WTC11 (cell line): Measurements from ENCODE around the gene RNF103. TPM values are rescaled to one million over a fixed set of nuclear protein-coding genes. Genes with fewer than 3 reads are reported as not detected.

Experiments
- ATAC-seq: fragments of 200-7000 bp; cut with Tn5 transposase; 2 replicates; pipeline ENCODE4 v1.10.0; 2021; ENCODE audit warnings: mild to moderate bottlenecking, moderate library complexity
- CTCF ChIA-PET: fragments of 300-600 bp; sonication (Branson Sonifier 250); formaldehyde crosslinking; loops from one replicate; lab custom pipeline; 2021; ENCODE audit warnings: antibody characterized with exemption; lab: Charles Lee
- POLR2A ChIA-PET: fragments of 350-600 bp; sonication (Branson Sonifier 250); formaldehyde crosslinking; loops from one replicate; lab custom pipeline; 2021; ENCODE audit warnings: antibody characterized with exemption; lab: Charles Lee
- DNase-seq: peaks from one replicate; pipeline ENCODE4 v3.0.0; 2021; ENCODE audit warnings: low spot score
- H3K27ac Mint-ChIP-seq: 2 replicates; pipeline ENCODE4 v1.8.0; 2021; ENCODE audit warnings: mixed read lengths
- H3K27me3 Mint-ChIP-seq: 2 replicates; pipeline ENCODE4 v1.8.0; 2021; ENCODE audit warnings: low read depth, mild to moderate bottlenecking, moderate library complexity, mixed read lengths
- H3K36me3 Mint-ChIP-seq: 2 replicates; pipeline ENCODE4 v1.8.0; 2021; ENCODE audit warnings: mixed read lengths
- H3K4me1 Mint-ChIP-seq: 2 replicates; pipeline ENCODE4 v1.8.0; 2022; ENCODE audit warnings: mixed read lengths
- H3K4me3 Mint-ChIP-seq: 2 replicates; pipeline ENCODE4 v1.8.0; 2021; ENCODE audit warnings: mild to moderate bottlenecking, moderate library complexity, mixed read lengths
- H3K9me3 Mint-ChIP-seq: 2 replicates; pipeline ENCODE4 v1.8.0; 2021; ENCODE audit warnings: mixed read lengths
- CREM ChIP-seq: sonication (generic); formaldehyde crosslinking; IDR thresholded peaks from 2 replicates; pipeline ENCODE4 v1.8.1; 2022; ENCODE audit warnings: mild to moderate bottlenecking, missing genetic modification reagents, moderate library complexity
- GABPB1 ChIP-seq: sonication (generic); formaldehyde crosslinking; IDR thresholded peaks from 2 replicates; pipeline ENCODE4 v1.8.1; 2023; ENCODE audit warnings: mild to moderate bottlenecking, missing genetic modification reagents
- MXD4 ChIP-seq: fragments of 250-450 bp; sonication (Bioruptor Pico); IDR thresholded peaks from 2 replicates; pipeline ENCODE4 v1.8.0; 2021; ENCODE audit warnings: mild to moderate bottlenecking, moderate library complexity, borderline replicate concordance
- MYBL2 ChIP-seq: sonication (generic); formaldehyde crosslinking; IDR thresholded peaks from 2 replicates; pipeline ENCODE4 v1.8.1; 2023; ENCODE audit warnings: mild to moderate bottlenecking, moderate library complexity, missing genetic modification reagents
- RELA ChIP-seq: sonication (generic); formaldehyde crosslinking; IDR thresholded peaks from 2 replicates; pipeline ENCODE4 v1.8.1; 2022; ENCODE audit warnings: missing genetic modification reagents, mild to moderate bottlenecking, borderline replicate concordance
- SOX15 ChIP-seq: fragments of 250-450 bp; sonication (Bioruptor Pico); IDR thresholded peaks from 2 replicates; pipeline ENCODE4 v1.9.0; 2021; ENCODE audit warnings: mild to moderate bottlenecking
- ZNF396 ChIP-seq: fragments of 250-450 bp; sonication (Bioruptor Pico); IDR thresholded peaks from 2 replicates; pipeline ENCODE4 v1.8.0; 2021; ENCODE audit warnings: mild to moderate bottlenecking, moderate library complexity, borderline replicate concordance
- total RNA-seq: library from RNA; stranded (reverse); gene quantifications from 3 replicates; pipeline ENCODE4 v1.2.3, GENCODE V29; 2021
- TF ChIP-seq, protein P1 (sequence below): sonication (generic); formaldehyde crosslinking; IDR thresholded peaks from 2 replicates; pipeline ENCODE4 v1.8.0; 2022; ENCODE audit warnings: mild to moderate bottlenecking, missing genetic modification reagents
- TF ChIP-seq, protein P2 (sequence below): sonication (generic); formaldehyde crosslinking; IDR thresholded peaks from 2 replicates; pipeline ENCODE4 v1.8.0; 2022; ENCODE audit warnings: mild to moderate bottlenecking, missing genetic modification reagents
- TF ChIP-seq, protein P3 (sequence below): fragments of 250-450 bp; sonication (Bioruptor Pico); IDR thresholded peaks from 2 replicates; pipeline ENCODE4 v2.1.2; 2022; ENCODE audit warnings: mild to moderate bottlenecking, moderate library complexity
- TF ChIP-seq, protein P4 (sequence below): sonication (generic); formaldehyde crosslinking; IDR thresholded peaks from 2 replicates; pipeline ENCODE4 v1.8.1; 2022; ENCODE audit warnings: missing genetic modification reagents, borderline replicate concordance
- TF ChIP-seq, protein P5 (sequence below): fragments of 250-450 bp; sonication (Bioruptor Pico); IDR thresholded peaks from 2 replicates; pipeline ENCODE4 v1.9.0; 2021; ENCODE audit warnings: mild to moderate bottlenecking, borderline replicate concordance
- TF ChIP-seq, protein P6 (sequence below): sonication (generic); formaldehyde crosslinking; IDR thresholded peaks from 2 replicates; pipeline ENCODE4 v1.8.1; 2023; ENCODE audit warnings: mild to moderate bottlenecking, missing genetic modification reagents, moderate library complexity
- TF ChIP-seq, protein P7 (sequence below): fragments of 250-450 bp; sonication (Bioruptor Pico); IDR thresholded peaks from 2 replicates; pipeline ENCODE4 v1.9.0; 2021; ENCODE audit warnings: mild to moderate bottlenecking
- TF ChIP-seq, protein P8 (sequence below): sonication (generic); formaldehyde crosslinking; IDR thresholded peaks from 2 replicates; pipeline ENCODE4 v1.8.1; 2023; ENCODE audit warnings: mild to moderate bottlenecking, moderate library complexity, missing genetic modification reagents
- TF ChIP-seq, protein P9 (sequence below): sonication (generic); formaldehyde crosslinking; IDR thresholded peaks from 2 replicates; pipeline ENCODE4 v1.8.1; 2023; ENCODE audit warnings: mild to moderate bottlenecking, missing genetic modification reagents
- TF ChIP-seq, protein P10 (sequence below): sonication (generic); formaldehyde crosslinking; IDR thresholded peaks from 2 replicates; pipeline ENCODE4 v1.8.1; 2022; ENCODE audit warnings: mild to moderate bottlenecking, moderate library complexity, missing genetic modification reagents

RNF103 gene
- total RNA-seq, 1 experiment from 2014 or later: 6.8 TPM

DNA sequence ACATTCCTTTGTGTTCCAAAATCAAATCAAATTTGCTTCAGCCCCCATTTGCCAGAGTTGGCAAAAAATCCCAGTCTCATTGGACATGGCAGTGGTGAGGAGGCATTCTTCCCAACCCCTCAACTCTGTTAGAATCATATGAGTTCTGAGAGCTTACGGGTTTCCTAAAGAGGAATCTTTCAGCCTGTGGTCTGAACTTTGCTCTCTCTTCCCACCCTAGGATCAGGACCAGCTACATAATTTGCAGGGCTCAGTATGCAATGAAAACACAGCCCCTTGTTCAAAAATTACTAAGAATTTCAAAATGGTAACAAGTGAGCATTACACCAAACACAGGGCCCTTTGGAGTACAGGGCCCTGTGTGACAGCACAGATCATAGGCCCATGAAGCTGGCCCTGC lies 49.3 kb upstream of the RNF103 start:
- Mint-ChIP-seq H3K36me3 (peaks cover 3% of the 10 kb centered on the region; the same call in 1 of the 2 replicates), H3K9me3 (peaks cover 8% of the 10 kb centered on the region), H3K4me3 (no peak overlapping the region), H3K4me1 (no peaks in the 10 kb centered on the region), H3K27ac (no peak overlapping the region), H3K27me3 (no peaks in the 10 kb centered on the region)
- CTCF ChIA-PET: no interaction called here
- no peak for DNase-seq
- POLR2A ChIA-PET: no interaction called here
- TF ChIP-seq, protein P1, sequence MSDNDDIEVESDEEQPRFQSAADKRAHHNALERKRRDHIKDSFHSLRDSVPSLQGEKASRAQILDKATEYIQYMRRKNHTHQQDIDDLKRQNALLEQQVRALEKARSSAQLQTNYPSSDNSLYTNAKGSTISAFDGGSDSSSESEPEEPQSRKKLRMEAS (CRISPR knock-in tag): no peak
- TF ChIP-seq, protein P2, sequence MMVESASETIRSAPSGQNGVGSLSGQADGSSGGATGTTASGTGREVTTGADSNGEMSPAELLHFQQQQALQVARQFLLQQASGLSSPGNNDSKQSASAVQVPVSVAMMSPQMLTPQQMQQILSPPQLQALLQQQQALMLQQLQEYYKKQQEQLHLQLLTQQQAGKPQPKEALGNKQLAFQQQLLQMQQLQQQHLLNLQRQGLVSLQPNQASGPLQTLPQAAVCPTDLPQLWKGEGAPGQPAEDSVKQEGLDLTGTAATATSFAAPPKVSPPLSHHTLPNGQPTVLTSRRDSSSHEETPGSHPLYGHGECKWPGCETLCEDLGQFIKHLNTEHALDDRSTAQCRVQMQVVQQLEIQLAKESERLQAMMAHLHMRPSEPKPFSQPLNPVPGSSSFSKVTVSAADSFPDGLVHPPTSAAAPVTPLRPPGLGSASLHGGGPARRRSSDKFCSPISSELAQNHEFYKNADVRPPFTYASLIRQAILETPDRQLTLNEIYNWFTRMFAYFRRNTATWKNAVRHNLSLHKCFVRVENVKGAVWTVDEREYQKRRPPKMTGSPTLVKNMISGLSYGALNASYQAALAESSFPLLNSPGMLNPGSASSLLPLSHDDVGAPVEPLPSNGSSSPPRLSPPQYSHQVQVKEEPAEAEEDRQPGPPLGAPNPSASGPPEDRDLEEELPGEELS: no peak
- TF ChIP-seq ZNF396 (CRISPR knock-in tag) (no peak), SOX15 (CRISPR knock-in tag) (no peak), MXD4 (CRISPR knock-in tag) (no peak), GABPB1 (CRISPR knock-in tag) (no peak), MYBL2 (CRISPR knock-in tag) (no peak), RELA (CRISPR knock-in tag) (no peak), CREM (CRISPR knock-in tag) (no peak)
- TF ChIP-seq, protein P3, sequence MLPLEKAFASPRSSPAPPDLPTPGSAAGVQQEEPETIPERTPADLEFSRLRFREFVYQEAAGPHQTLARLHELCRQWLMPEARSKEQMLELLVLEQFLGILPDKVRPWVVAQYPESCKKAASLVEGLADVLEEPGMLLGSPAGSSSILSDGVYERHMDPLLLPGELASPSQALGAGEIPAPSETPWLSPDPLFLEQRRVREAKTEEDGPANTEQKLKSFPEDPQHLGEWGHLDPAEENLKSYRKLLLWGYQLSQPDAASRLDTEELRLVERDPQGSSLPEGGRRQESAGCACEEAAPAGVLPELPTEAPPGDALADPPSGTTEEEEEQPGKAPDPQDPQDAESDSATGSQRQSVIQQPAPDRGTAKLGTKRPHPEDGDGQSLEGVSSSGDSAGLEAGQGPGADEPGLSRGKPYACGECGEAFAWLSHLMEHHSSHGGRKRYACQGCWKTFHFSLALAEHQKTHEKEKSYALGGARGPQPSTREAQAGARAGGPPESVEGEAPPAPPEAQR (CRISPR knock-in tag): no peak
- TF ChIP-seq, protein P4, sequence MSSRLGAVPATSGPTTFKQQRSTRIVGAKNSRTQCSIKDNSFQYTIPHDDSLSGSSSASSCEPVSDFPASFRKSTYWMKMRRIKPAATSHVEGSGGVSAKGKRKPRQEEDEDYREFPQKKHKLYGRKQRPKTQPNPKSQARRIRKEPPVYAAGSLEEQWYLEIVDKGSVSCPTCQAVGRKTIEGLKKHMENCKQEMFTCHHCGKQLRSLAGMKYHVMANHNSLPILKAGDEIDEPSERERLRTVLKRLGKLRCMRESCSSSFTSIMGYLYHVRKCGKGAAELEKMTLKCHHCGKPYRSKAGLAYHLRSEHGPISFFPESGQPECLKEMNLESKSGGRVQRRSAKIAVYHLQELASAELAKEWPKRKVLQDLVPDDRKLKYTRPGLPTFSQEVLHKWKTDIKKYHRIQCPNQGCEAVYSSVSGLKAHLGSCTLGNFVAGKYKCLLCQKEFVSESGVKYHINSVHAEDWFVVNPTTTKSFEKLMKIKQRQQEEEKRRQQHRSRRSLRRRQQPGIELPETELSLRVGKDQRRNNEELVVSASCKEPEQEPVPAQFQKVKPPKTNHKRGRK: no peak
- TF ChIP-seq, protein P5, sequence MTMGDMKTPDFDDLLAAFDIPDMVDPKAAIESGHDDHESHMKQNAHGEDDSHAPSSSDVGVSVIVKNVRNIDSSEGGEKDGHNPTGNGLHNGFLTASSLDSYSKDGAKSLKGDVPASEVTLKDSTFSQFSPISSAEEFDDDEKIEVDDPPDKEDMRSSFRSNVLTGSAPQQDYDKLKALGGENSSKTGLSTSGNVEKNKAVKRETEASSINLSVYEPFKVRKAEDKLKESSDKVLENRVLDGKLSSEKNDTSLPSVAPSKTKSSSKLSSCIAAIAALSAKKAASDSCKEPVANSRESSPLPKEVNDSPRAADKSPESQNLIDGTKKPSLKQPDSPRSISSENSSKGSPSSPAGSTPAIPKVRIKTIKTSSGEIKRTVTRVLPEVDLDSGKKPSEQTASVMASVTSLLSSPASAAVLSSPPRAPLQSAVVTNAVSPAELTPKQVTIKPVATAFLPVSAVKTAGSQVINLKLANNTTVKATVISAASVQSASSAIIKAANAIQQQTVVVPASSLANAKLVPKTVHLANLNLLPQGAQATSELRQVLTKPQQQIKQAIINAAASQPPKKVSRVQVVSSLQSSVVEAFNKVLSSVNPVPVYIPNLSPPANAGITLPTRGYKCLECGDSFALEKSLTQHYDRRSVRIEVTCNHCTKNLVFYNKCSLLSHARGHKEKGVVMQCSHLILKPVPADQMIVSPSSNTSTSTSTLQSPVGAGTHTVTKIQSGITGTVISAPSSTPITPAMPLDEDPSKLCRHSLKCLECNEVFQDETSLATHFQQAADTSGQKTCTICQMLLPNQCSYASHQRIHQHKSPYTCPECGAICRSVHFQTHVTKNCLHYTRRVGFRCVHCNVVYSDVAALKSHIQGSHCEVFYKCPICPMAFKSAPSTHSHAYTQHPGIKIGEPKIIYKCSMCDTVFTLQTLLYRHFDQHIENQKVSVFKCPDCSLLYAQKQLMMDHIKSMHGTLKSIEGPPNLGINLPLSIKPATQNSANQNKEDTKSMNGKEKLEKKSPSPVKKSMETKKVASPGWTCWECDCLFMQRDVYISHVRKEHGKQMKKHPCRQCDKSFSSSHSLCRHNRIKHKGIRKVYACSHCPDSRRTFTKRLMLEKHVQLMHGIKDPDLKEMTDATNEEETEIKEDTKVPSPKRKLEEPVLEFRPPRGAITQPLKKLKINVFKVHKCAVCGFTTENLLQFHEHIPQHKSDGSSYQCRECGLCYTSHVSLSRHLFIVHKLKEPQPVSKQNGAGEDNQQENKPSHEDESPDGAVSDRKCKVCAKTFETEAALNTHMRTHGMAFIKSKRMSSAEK (CRISPR knock-in tag): no peak
- TF ChIP-seq, protein P6, sequence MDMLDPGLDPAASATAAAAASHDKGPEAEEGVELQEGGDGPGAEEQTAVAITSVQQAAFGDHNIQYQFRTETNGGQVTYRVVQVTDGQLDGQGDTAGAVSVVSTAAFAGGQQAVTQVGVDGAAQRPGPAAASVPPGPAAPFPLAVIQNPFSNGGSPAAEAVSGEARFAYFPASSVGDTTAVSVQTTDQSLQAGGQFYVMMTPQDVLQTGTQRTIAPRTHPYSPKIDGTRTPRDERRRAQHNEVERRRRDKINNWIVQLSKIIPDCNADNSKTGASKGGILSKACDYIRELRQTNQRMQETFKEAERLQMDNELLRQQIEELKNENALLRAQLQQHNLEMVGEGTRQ (CRISPR knock-in tag): no peak
- TF ChIP-seq, protein P7, sequence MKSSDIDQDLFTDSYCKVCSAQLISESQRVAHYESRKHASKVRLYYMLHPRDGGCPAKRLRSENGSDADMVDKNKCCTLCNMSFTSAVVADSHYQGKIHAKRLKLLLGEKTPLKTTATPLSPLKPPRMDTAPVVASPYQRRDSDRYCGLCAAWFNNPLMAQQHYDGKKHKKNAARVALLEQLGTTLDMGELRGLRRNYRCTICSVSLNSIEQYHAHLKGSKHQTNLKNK (CRISPR knock-in tag): no peak
- TF ChIP-seq, protein P8, sequence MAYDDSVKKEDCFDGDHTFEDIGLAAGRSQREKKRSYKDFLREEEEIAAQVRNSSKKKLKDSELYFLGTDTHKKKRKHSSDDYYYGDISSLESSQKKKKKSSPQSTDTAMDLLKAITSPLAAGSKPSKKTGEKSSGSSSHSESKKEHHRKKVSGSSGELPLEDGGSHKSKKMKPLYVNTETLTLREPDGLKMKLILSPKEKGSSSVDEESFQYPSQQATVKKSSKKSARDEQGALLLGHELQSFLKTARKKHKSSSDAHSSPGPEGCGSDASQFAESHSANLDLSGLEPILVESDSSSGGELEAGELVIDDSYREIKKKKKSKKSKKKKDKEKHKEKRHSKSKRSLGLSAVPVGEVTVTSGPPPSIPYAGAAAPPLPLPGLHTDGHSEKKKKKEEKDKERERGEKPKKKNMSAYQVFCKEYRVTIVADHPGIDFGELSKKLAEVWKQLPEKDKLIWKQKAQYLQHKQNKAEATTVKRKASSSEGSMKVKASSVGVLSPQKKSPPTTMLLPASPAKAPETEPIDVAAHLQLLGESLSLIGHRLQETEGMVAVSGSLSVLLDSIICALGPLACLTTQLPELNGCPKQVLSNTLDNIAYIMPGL (CRISPR knock-in tag): no peak
- TF ChIP-seq, protein P9, sequence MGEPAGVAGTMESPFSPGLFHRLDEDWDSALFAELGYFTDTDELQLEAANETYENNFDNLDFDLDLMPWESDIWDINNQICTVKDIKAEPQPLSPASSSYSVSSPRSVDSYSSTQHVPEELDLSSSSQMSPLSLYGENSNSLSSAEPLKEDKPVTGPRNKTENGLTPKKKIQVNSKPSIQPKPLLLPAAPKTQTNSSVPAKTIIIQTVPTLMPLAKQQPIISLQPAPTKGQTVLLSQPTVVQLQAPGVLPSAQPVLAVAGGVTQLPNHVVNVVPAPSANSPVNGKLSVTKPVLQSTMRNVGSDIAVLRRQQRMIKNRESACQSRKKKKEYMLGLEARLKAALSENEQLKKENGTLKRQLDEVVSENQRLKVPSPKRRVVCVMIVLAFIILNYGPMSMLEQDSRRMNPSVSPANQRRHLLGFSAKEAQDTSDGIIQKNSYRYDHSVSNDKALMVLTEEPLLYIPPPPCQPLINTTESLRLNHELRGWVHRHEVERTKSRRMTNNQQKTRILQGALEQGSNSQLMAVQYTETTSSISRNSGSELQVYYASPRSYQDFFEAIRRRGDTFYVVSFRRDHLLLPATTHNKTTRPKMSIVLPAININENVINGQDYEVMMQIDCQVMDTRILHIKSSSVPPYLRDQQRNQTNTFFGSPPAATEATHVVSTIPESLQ: no peak
- TF ChIP-seq, protein P10, sequence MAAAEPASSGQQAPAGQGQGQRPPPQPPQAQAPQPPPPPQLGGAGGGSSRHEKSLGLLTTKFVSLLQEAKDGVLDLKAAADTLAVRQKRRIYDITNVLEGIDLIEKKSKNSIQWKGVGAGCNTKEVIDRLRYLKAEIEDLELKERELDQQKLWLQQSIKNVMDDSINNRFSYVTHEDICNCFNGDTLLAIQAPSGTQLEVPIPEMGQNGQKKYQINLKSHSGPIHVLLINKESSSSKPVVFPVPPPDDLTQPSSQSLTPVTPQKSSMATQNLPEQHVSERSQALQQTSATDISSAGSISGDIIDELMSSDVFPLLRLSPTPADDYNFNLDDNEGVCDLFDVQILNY (CRISPR knock-in tag): no peak
- ATAC-seq: no peak
